PFSK-1 (cell line): ENCODE measurements around the gene GUCA1C.

Source experiments
- FOXP2 ChIP-seq: optimal IDR thresholded peaks from 2 replicates; pipeline ENCODE3; 2011; ENCODE audit warnings: borderline replicate concordance, control low read depth, inconsistent platforms; ENCODE audit not compliant: insufficient read depth; ENCODE audit errors: extremely low read length, extremely low read depth
- POLR2AphosphoS5 ChIP-seq: IDR thresholded peaks from 2 replicates; pipeline ENCODE4 v1.6.1; 2012; ENCODE audit warnings: low read depth, mild to moderate bottlenecking, control low read depth, low read length, moderate library complexity
- REST ChIP-seq, 2 experiments: IDR thresholded peaks; 2 replicates each; pipeline versions ENCODE4 v1.6.1 to v1.8.0; 2011 to 2012; ENCODE audit warnings: low read depth in 2 of 2, low read length in 2 of 2, control low read depth in 1 of 2, inconsistent platforms in 1 of 2, mild to moderate bottlenecking in 1 of 2, moderate library complexity in 1 of 2; ENCODE audit not compliant: insufficient read depth in 1 of 2
- SIN3A ChIP-seq: IDR thresholded peaks from 2 replicates; pipeline ENCODE4 v1.6.1; 2012; ENCODE audit warnings: mild to moderate bottlenecking, low read length, moderate library complexity, borderline replicate concordance; ENCODE audit not compliant: insufficient read depth
- TAF1 ChIP-seq: IDR thresholded peaks from 2 replicates; pipeline ENCODE4 v1.6.1; 2012; ENCODE audit warnings: low read length, control low read depth, borderline replicate concordance; ENCODE audit not compliant: insufficient read depth

The GUCA1C gene

GRCh38 chr3:108973019-108973418 lies 19.3 kb upstream of the GUCA1C start:
- TF ChIP-seq REST (IDR thresholded peaks at IDR 0.05; ENCODE audit: insufficient read depth in 1 of 2, low read depth in 2 of 2, low read length in 2 of 2), result no peak
- no peak for TF ChIP-seq SIN3A
- no peak for TF ChIP-seq TAF1
- TF ChIP-seq POLR2AphosphoS5, result no peak
- TF ChIP-seq FOXP2, result no peak

- TF ChIP-seq FOXP2 (no peak), POLR2AphosphoS5 (no peak), REST (IDR thresholded peaks at IDR 0.05; ENCODE audit: insufficient read depth in 1 of 2, low read depth in 2 of 2, low read length in 2 of 2) (no peak), TAF1 (no peak), SIN3A (no peak)
These were observed 18.8 kb upstream of the GUCA1C start for GRCh38 chr3:108972482-108972881.

GRCh38 chr3:108970561-108970960 lies 16.9 kb upstream of the GUCA1C start:
- no peak for TF ChIP-seq REST (IDR thresholded peaks at IDR 0.05; ENCODE audit: insufficient read depth in 1 of 2, low read depth in 2 of 2, low read length in 2 of 2)
- no peak for TF ChIP-seq TAF1
- no peak for TF ChIP-seq SIN3A
- TF ChIP-seq FOXP2, result no peak
- no peak for TF ChIP-seq POLR2AphosphoS5

- TF ChIP-seq POLR2AphosphoS5, result no peak
- TF ChIP-seq TAF1, result no peak
- TF ChIP-seq REST (IDR thresholded peaks at IDR 0.05; ENCODE audit: insufficient read depth in 1 of 2, low read depth in 2 of 2, low read length in 2 of 2), result no peak
- TF ChIP-seq SIN3A, result no peak
- no peak for TF ChIP-seq FOXP2
These were observed 13.1 kb upstream of the GUCA1C start for GRCh38 chr3:108966773-108967172.

DNA sequence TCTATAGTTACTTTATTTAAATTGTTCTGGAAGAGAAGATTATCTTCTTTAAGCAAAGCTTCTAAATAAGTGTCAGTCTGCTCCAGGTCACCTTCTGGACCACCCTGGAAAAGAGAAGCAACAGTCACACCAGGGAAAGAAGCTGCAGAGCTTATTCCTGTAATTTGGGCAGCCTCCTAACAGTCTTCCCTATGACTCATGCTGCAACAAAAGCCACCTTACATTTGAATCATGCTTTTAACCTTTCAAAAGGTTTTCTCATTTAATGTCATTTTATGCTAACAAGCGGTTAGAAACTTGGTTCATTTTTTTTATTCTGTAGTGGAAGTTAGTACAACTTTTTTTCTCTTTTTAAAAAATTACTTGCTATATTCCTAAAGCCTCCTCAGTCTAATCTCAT lies 5.3 kb upstream of the GUCA1C start:
- TF ChIP-seq FOXP2 (no peak), REST (IDR thresholded peaks at IDR 0.05; ENCODE audit: insufficient read depth in 1 of 2, low read depth in 2 of 2, low read length in 2 of 2) (no peak), POLR2AphosphoS5 (no peak), SIN3A (no peak), TAF1 (no peak)
